CD14-positive monocyte (primary cell): ENCODE results near the gene SLN. TPM values are rescaled to one million over a fixed set of nuclear protein-coding genes. Genes with fewer than 3 reads are reported as not detected.

Experiments used
- DNase-seq, 3 donors: peaks; one replicate each; pipeline ENCODE4 v3.0.0-alpha.2; 2011 to 2022
- H2AFZ ChIP-seq: 2 replicates; pipeline ENCODE4 v1.6.0; 2012; ENCODE audit warnings: mild to moderate bottlenecking, low read depth, low read length, inconsistent platforms; ENCODE audit not compliant: insufficient read depth, poor library complexity, severe bottlenecking
- H3K27ac ChIP-seq, 2 donors: 1 replicate in 1 of 2; 2 replicates in 1 of 2; pipeline ENCODE4 v1.5.1; 2012 to 2013; ENCODE audit warnings: low read length in 2 of 2, control low read depth in 1 of 2, inconsistent platforms in 1 of 2, low read depth in 1 of 2, mild to moderate bottlenecking in 1 of 2
- H3K27me3 ChIP-seq, 2 donors: one replicate each; pipeline versions ENCODE4 v1.6.0 to v1.6.1; 2011 to 2013; ENCODE audit warnings: low read length in 2 of 2; ENCODE audit not compliant: control insufficient read depth in 2 of 2, insufficient read depth in 2 of 2
- H3K36me3 ChIP-seq, 2 donors: replicated peaks in 1 of 2; 1 replicate in 1 of 2; 2 replicates in 1 of 2; pipeline versions ENCODE4 v1.5.1 to v1.6.1; 2012 to 2013; ENCODE audit warnings: low read length in 2 of 2, control low read depth in 1 of 2, inconsistent platforms in 1 of 2, mild to moderate bottlenecking in 1 of 2; ENCODE audit not compliant: insufficient read depth in 2 of 2, control insufficient read depth in 1 of 2
- H3K4me1 ChIP-seq, 2 donors: 1 replicate in 1 of 2; 2 replicates in 1 of 2; pipeline versions ENCODE4 v1.5.1 to v1.6.1; 2012 to 2013; ENCODE audit warnings: low read length in 2 of 2, control low read depth in 1 of 2, inconsistent platforms in 1 of 2, mild to moderate bottlenecking in 1 of 2, moderate library complexity in 1 of 2; ENCODE audit not compliant: insufficient read depth in 2 of 2, control insufficient read depth in 1 of 2
- H3K4me2 ChIP-seq: replicated peaks from 2 replicates; pipeline ENCODE3; 2012; ENCODE audit warnings: low read length, moderate library complexity, mild to moderate bottlenecking; ENCODE audit not compliant: poor library complexity, severe bottlenecking; ENCODE audit errors: extremely low read depth
- H3K4me3 ChIP-seq, 3 experiments: fragments of 200-600 bp in 1 of 3; sonication (generic) in 1 of 3; replicated peaks in 1 of 3; 1 replicate in 2 of 3; 2 replicates in 1 of 3; pipeline ENCODE4 v1.5.1; 2011 to 2013; ENCODE audit warnings: low read length in 3 of 3, mild to moderate bottlenecking in 3 of 3, control low read depth in 2 of 3, low read depth in 2 of 3, inconsistent platforms in 1 of 3, moderate library complexity in 1 of 3
- H3K79me2 ChIP-seq: 2 replicates; pipeline ENCODE4 v1.6.0; 2012; ENCODE audit warnings: mild to moderate bottlenecking, control low read depth, inconsistent platforms, low read length, moderate library complexity; ENCODE audit not compliant: insufficient read depth
- H3K9ac ChIP-seq: 2 replicates; pipeline ENCODE4 v1.6.0; 2017; ENCODE audit warnings: low read length, mild to moderate bottlenecking; ENCODE audit not compliant: insufficient read depth, poor library complexity, severe bottlenecking
- H3K9me3 ChIP-seq, 2 donors: replicated peaks in 1 of 2; 1 replicate in 1 of 2; 2 replicates in 1 of 2; pipeline versions ENCODE4 v1.5.1 to v1.6.1; 2012 to 2013; ENCODE audit warnings: low read length in 2 of 2, control low read depth in 1 of 2; ENCODE audit not compliant: control insufficient read depth in 1 of 2, insufficient read depth in 1 of 2
- H4K20me1 ChIP-seq: 2 replicates; pipeline ENCODE4 v1.6.0; 2012; ENCODE audit warnings: mild to moderate bottlenecking, low read length, control low read depth, moderate library complexity; ENCODE audit not compliant: insufficient read depth
- H3K27ac Mint-ChIP-seq, 7 donors: one replicate each; pipeline ENCODE4 v1.8.0; 2020; ENCODE audit warnings: mild to moderate bottlenecking in 7 of 7, mixed read lengths in 7 of 7, moderate library complexity in 6 of 7, inconsistent platforms in 2 of 7
- H3K27me3 Mint-ChIP-seq, 3 donors: one replicate each; pipeline ENCODE4 v1.8.0; 2021 to 2022; ENCODE audit warnings: low read depth in 3 of 3, mild to moderate bottlenecking in 3 of 3, mixed read lengths in 3 of 3, moderate library complexity in 3 of 3, inconsistent platforms in 1 of 3
- H3K36me3 Mint-ChIP-seq, 2 donors: one replicate each; pipeline ENCODE4 v1.8.0; 2020; ENCODE audit warnings: mixed read lengths in 2 of 2, inconsistent platforms in 1 of 2, mild to moderate bottlenecking in 1 of 2
- H3K4me1 Mint-ChIP-seq: one replicate; pipeline ENCODE4 v1.8.0; 2020; ENCODE audit warnings: mild to moderate bottlenecking, mixed read lengths
- H3K4me3 Mint-ChIP-seq, 2 donors: one replicate each; pipeline ENCODE4 v1.8.0; 2020; ENCODE audit warnings: mild to moderate bottlenecking in 2 of 2, mixed read lengths in 2 of 2, moderate library complexity in 1 of 2
- H3K9me3 Mint-ChIP-seq, 7 donors: one replicate each; pipeline ENCODE4 v1.8.0; 2020 to 2022; ENCODE audit warnings: mixed read lengths in 7 of 7, mild to moderate bottlenecking in 6 of 7, moderate library complexity in 6 of 7, inconsistent platforms in 2 of 7
- WGBS: methylation state at CpG from one replicate; pipeline ENCODE4 v1.1.5; 2013; ENCODE audit warnings: missing lambda C conversion rate; ENCODE audit not compliant: insufficient coverage; 5-methylcytosine and 5-hydroxymethylcytosine counted together
- intact Hi-C, 2 donors: fragments of 100-400 bp; cut with micrococcal nuclease; formaldehyde crosslinking; loops; one replicate each; pipeline versions ENCODE4 v1.15.0 to v1.15.1; 2023
- polyA plus RNA-seq, 3 donors: library from polyadenylated mRNA; depleted of rRNA in 1 of 3; unstranded in 2 of 3; stranded (reverse) in 1 of 3; fragments of 300-500 nt in 2 of 3; fragments of >200 nt in 1 of 3; fragmentation: Illumina TruSeq in 2 of 3; gene quantifications; 1 replicate in 2 of 3; 2 replicates in 1 of 3; pipeline ENCODE4 v1.2.3, GENCODE V29; 2012 to 2021
- TF ChIP-seq, protein P1 (sequence below): fragments of 200-600 bp; IDR thresholded peaks from one replicate; pipeline ENCODE4 v1.8.0; 2022; ENCODE audit warnings: antibody characterized with exemption, mild to moderate bottlenecking

The SLN gene
- polyA plus RNA-seq, 3 donors = not detected

DNA sequence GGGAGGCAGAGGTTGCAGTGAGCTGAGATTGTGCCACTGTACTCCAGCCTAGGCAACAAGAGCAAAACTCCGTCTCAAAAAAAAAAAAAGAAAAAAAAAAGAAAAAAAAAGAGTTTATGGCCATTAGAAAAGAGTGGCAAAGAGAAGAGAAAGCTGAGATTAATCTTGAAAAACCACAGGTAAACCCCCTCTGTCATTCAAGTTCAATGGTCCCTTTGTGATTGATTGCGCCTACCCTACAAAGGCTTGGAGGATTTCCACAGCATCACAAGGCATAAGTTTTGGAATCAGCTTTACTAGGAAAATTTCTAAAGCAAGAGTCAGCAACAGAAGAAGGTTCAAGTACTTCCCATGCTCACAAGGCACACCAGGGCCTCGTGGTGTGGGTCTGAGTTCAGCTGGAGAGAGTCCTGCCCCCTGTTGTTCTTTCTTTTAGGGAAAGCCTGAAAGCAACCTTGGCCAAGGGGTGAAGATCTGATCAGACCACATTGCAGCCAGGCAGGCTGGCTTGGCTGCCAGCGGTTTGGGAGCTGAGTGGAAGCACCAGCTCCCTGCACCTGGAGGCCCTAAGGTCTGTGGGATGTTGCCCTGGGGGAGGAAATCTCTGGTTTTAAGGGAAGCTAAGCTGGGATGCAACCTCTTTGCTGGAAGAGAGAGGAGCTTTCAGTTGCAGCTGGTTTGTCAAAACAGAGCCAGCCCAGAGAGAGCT, 41.8 kb downstream of the SLN start:
- Mint-ChIP-seq H3K27ac (peak overlapping the region in 1 of 7 donors; percentile 71), H3K27me3 (peaks cover 2 to 7% (median 6%) of the 10 kb centered on the region in 3 donors), H3K4me3 (no peak overlapping the region), H3K9me3 (peaks cover 0 to 3% (median 0%) of the 10 kb centered on the region in 7 donors), H3K4me1 (no peaks in the 10 kb centered on the region), H3K36me3 (no peaks in the 10 kb centered on the region)
- no peaks in the 10 kb centered on the region for H3K9me3 ChIP-seq
- H3K4me3 ChIP-seq = no peak overlapping the region
- H3K4me2 ChIP-seq = no peak overlapping the region
- no peaks in the 10 kb centered on the region for H3K36me3 ChIP-seq
- intact Hi-C loops = no loop called here
- no peak for DNase-seq
- TF ChIP-seq, protein P1, sequence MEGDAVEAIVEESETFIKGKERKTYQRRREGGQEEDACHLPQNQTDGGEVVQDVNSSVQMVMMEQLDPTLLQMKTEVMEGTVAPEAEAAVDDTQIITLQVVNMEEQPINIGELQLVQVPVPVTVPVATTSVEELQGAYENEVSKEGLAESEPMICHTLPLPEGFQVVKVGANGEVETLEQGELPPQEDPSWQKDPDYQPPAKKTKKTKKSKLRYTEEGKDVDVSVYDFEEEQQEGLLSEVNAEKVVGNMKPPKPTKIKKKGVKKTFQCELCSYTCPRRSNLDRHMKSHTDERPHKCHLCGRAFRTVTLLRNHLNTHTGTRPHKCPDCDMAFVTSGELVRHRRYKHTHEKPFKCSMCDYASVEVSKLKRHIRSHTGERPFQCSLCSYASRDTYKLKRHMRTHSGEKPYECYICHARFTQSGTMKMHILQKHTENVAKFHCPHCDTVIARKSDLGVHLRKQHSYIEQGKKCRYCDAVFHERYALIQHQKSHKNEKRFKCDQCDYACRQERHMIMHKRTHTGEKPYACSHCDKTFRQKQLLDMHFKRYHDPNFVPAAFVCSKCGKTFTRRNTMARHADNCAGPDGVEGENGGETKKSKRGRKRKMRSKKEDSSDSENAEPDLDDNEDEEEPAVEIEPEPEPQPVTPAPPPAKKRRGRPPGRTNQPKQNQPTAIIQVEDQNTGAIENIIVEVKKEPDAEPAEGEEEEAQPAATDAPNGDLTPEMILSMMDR = no peak
- H2AFZ ChIP-seq = no peak overlapping the region
- no peak overlapping the region for H3K27ac ChIP-seq
- H4K20me1 ChIP-seq = no peaks in the 10 kb centered on the region
- WGBS = 54% methylated on average over 2 of the region's 4 CpGs
- peaks cover 0 to 3% of the 10 kb centered on the region in 2 donors for H3K27me3 ChIP-seq
- no peak overlapping the region for H3K9ac ChIP-seq
- H3K79me2 ChIP-seq = no peaks in the 10 kb centered on the region
- H3K4me1 ChIP-seq = no peaks in the 10 kb centered on the region

DNA sequence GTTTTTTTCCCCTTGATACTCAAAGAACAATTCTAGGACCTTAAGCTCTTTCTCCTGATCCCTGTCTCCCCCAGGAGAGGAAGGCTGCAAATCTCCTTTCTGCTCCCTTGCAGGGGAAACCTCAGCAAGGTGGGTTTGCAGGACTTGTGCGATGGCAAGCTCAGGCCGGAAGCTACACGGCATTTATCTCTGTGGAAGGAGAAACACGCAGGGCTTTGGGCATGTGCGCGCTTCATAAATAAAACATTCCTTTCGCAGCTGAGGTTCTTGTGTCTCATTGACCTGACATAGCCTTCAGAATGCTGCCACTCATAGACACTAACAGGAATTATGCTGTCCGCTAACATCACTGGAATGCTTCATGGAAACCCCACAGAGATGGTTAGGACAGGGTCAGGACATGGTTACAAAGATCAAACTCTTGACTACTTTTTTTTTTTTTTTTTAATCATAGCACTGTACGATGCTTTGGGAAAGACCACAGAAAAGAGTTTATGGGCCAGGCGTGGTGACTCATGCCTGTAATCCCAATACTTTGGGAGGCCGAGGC, 42.6 kb downstream of the SLN start:
- no peak overlapping the region for H3K4me3 ChIP-seq
- WGBS = 98% methylated on average over 8 of the region's 11 CpGs
- H3K4me1 ChIP-seq = no peaks in the 10 kb centered on the region
- DNase-seq = no peak
- H3K4me2 ChIP-seq = no peak overlapping the region
- H3K79me2 ChIP-seq = no peaks in the 10 kb centered on the region
- Mint-ChIP-seq H3K4me3 (no peak overlapping the region), H3K36me3 (no peaks in the 10 kb centered on the region), H3K9me3 (peaks cover 0 to 3% (median 0%) of the 10 kb centered on the region in 7 donors), H3K4me1 (no peaks in the 10 kb centered on the region), H3K27me3 (peaks cover 2 to 7% (median 6%) of the 10 kb centered on the region in 3 donors), H3K27ac (no peak overlapping the region)
- no peak overlapping the region for H3K9ac ChIP-seq
- TF ChIP-seq, protein P1 = no peak
- H3K27ac ChIP-seq = no peak overlapping the region
- no peaks in the 10 kb centered on the region for H3K36me3 ChIP-seq
- no peak overlapping the region for H2AFZ ChIP-seq
- H3K9me3 ChIP-seq = no peaks in the 10 kb centered on the region
- peaks cover 0 to 3% of the 10 kb centered on the region in 2 donors for H3K27me3 ChIP-seq
- intact Hi-C loops = no loop called here
- no peaks in the 10 kb centered on the region for H4K20me1 ChIP-seq
